IMR-90 (cell line): ENCODE data around the gene RGL1. TPM values are rescaled to one million over a fixed set of nuclear protein-coding genes. Genes with fewer than 3 reads are reported as not detected.

Source experiments
- ATAC-seq: fragments of 200-7000 bp; cut with Tn5 transposase; 2 replicates; pipeline ENCODE4 v1.9.1; 2020; ENCODE audit warnings: low read depth, mild to moderate bottlenecking, moderate library complexity
- BruUV-seq: library from RNA; stranded (reverse); fragments of 400-500 nt; replicated peaks from 2 replicates; lab custom pipeline; 2021; lab: Mats Ljungman, UMichigan
- CTCF ChIA-PET: fragments of 300-600 bp; formaldehyde crosslinking; extraction: SDS; loops from one replicate; lab custom pipeline; 2021; ENCODE audit warnings: antibody characterized with exemption; lab: Yijun Ruan, JAX
- POLR2A ChIA-PET: fragments of 300-600 bp; sonication (Branson Sonifier 250); formaldehyde crosslinking; loops from one replicate; lab custom pipeline; 2022; ENCODE audit warnings: antibody characterized with exemption; ENCODE audit not compliant: unreplicated experiment; lab: Charles Lee
- DNase-seq: peaks from one replicate; pipeline ENCODE4 v3.0.0; 2013
- H2AFZ ChIP-seq: replicated peaks from 2 replicates; pipeline ENCODE3; 2013; ENCODE audit warnings: low read length, mild to moderate bottlenecking; ENCODE audit not compliant: poor library complexity
- H2AK5ac ChIP-seq: 2 replicates; pipeline ENCODE4 v1.6.1; 2013; ENCODE audit warnings: low read depth, low read length, inconsistent platforms
- H2AK9ac ChIP-seq: replicated peaks from 2 replicates; pipeline ENCODE3; 2013; ENCODE audit warnings: mild to moderate bottlenecking, low read depth, low read length, moderate library complexity; ENCODE audit not compliant: poor library complexity
- H2BK120ac ChIP-seq: 2 replicates; pipeline ENCODE4 v1.6.1; 2013; ENCODE audit warnings: low read depth, low read length, inconsistent platforms
- H2BK15ac ChIP-seq: 3 replicates; pipeline ENCODE4 v1.6.1; 2013; ENCODE audit warnings: low read depth, low read length, inconsistent platforms
- H2BK20ac ChIP-seq: 2 replicates; pipeline ENCODE4 v1.6.1; 2013; ENCODE audit warnings: low read depth, mild to moderate bottlenecking, inconsistent platforms, low read length, moderate library complexity
- H2BK5ac ChIP-seq: 2 replicates; pipeline ENCODE4 v1.6.1; 2013; ENCODE audit warnings: mild to moderate bottlenecking, low read depth, low read length, inconsistent platforms; ENCODE audit not compliant: poor library complexity, severe bottlenecking
- H3K14ac ChIP-seq: replicated peaks from 2 replicates; pipeline ENCODE4 v1.6.1; 2013; ENCODE audit warnings: low read depth, low read length, inconsistent platforms
- H3K18ac ChIP-seq: 2 replicates; pipeline ENCODE4 v1.6.1; 2013; ENCODE audit warnings: low read depth, low read length, control low read depth
- H3K23ac ChIP-seq: 2 replicates; pipeline ENCODE4 v1.6.1; 2013; ENCODE audit warnings: low read depth, low read length, inconsistent platforms
- H3K27ac ChIP-seq: 2 replicates; pipeline ENCODE4 v1.5.1; 2013; ENCODE audit warnings: mild to moderate bottlenecking, control low read depth, low read length; ENCODE audit not compliant: insufficient read depth
- H3K27me3 ChIP-seq: 2 replicates; pipeline ENCODE4 v1.6.1; 2013; ENCODE audit warnings: low read length; ENCODE audit not compliant: control insufficient read depth, insufficient read depth
- H3K36me3 ChIP-seq: 2 replicates; pipeline ENCODE4 v1.6.1; 2013; ENCODE audit warnings: low read length, mixed read lengths; ENCODE audit not compliant: control insufficient read depth, insufficient read depth
- H3K4ac ChIP-seq: 2 replicates; pipeline ENCODE4 v1.6.1; 2013; ENCODE audit warnings: low read depth, low read length, inconsistent platforms
- H3K4me1 ChIP-seq: 2 replicates; pipeline ENCODE4 v1.6.1; 2013; ENCODE audit warnings: low read length, mixed read lengths; ENCODE audit not compliant: control insufficient read depth, insufficient read depth
- H3K4me2 ChIP-seq: 2 replicates; pipeline ENCODE4 v1.6.1; 2013; ENCODE audit warnings: low read depth, mild to moderate bottlenecking, control low read depth, low read length, moderate library complexity
- H3K4me3 ChIP-seq: 2 replicates; pipeline ENCODE4 v1.5.1; 2013; ENCODE audit warnings: low read depth, mild to moderate bottlenecking, control low read depth, low read length, moderate library complexity; ENCODE audit not compliant: insufficient read depth
- H3K56ac ChIP-seq: 2 replicates; pipeline ENCODE4 v1.6.1; 2013; ENCODE audit warnings: low read length, inconsistent platforms; ENCODE audit not compliant: insufficient read depth; ENCODE audit errors: extremely low read depth
- H3K79me1 ChIP-seq, 2 experiments: 2 replicates each; pipeline ENCODE4 v1.6.1; 2013; ENCODE audit warnings: low read length in 2 of 2, inconsistent platforms in 1 of 2, low read depth in 1 of 2
- H3K9ac ChIP-seq: 2 replicates; pipeline ENCODE4 v1.6.1; 2013; ENCODE audit warnings: low read depth, low read length, control low read depth
- H3K9me1 ChIP-seq: 2 replicates; pipeline ENCODE4 v1.6.1; 2013; ENCODE audit warnings: low read length, inconsistent platforms; ENCODE audit not compliant: insufficient read depth
- H3K9me3 ChIP-seq: 2 replicates; pipeline ENCODE4 v1.6.1; 2013; ENCODE audit warnings: low read length; ENCODE audit not compliant: control insufficient read depth, insufficient read depth
- H4K20me1 ChIP-seq: 2 replicates; pipeline ENCODE4 v1.6.1; 2013; ENCODE audit warnings: low read length, inconsistent platforms; ENCODE audit not compliant: insufficient read depth
- H4K5ac ChIP-seq: 2 replicates; pipeline ENCODE4 v1.6.1; 2013; ENCODE audit warnings: mild to moderate bottlenecking, low read depth, low read length, control low read depth
- H4K8ac ChIP-seq, 2 experiments: 2 replicates each; pipeline ENCODE4 v1.6.1; 2013; ENCODE audit warnings: low read depth in 2 of 2, low read length in 2 of 2, control low read depth in 1 of 2, inconsistent platforms in 1 of 2
- H4K91ac ChIP-seq: 2 replicates; pipeline ENCODE4 v1.6.1; 2013; ENCODE audit warnings: low read depth, low read length, inconsistent platforms; ENCODE audit not compliant: insufficient read depth
- CEBPB ChIP-seq: IDR thresholded peaks from 2 replicates; pipeline ENCODE4 v1.6.1; 2012; ENCODE audit warnings: low read depth, low read length, improper control_type of control experiment
- CHD1 ChIP-seq: IDR thresholded peaks from 2 replicates; pipeline ENCODE4 v1.6.1; 2012; ENCODE audit warnings: low read depth, low read length, improper control_type of control experiment
- MXI1 ChIP-seq: IDR thresholded peaks from 2 replicates; pipeline ENCODE4 v1.6.1; 2012; ENCODE audit warnings: low read depth, mild to moderate bottlenecking, low read length, moderate library complexity, borderline replicate concordance
- NFE2L2 ChIP-seq: fragments of 150-350 bp; IDR thresholded peaks from 2 replicates; pipeline ENCODE4 v1.6.1; 2016; ENCODE audit warnings: low read depth, mild to moderate bottlenecking, low read length
- POLR2A ChIP-seq: IDR thresholded peaks from 2 replicates; pipeline ENCODE4 v1.6.1; 2012; ENCODE audit warnings: mild to moderate bottlenecking, low read depth, low read length
- RAD21 ChIP-seq: IDR thresholded peaks from 2 replicates; pipeline ENCODE4 v1.6.1; 2012; ENCODE audit warnings: low read length, improper control_type of control experiment
- WGBS, 2 experiments: methylation state at CpG; one replicate each; pipeline versions ENCODE4 v1.1.5 to v1.1.7; 2013; ENCODE audit warnings: missing lambda C conversion rate in 2 of 2; ENCODE audit not compliant: insufficient read length in 1 of 2; ENCODE audit errors: extremely low coverage in 2 of 2; 5-methylcytosine and 5-hydroxymethylcytosine counted together
- dilution Hi-C: fragments of 300-500 bp; cut with HindIII; formaldehyde crosslinking; loops from one replicate; pipeline ENCODE4 v1.14.3; 2018; ENCODE audit warnings: low sequenced_read_pairs; ENCODE audit not compliant: unreplicated experiment
- in situ Hi-C: fragments of 300-500 bp; cut with MboI; formaldehyde crosslinking; loops from 3 replicates; pipeline ENCODE4 v1.14.3; 2019; ENCODE audit warnings: low sequenced_read_pairs, inconsistent platforms, mixed read lengths
- intact Hi-C: fragments of 100-400 bp; cut with micrococcal nuclease; formaldehyde crosslinking; loops from 2 replicates; pipeline ENCODE4 v1.10.0; 2022
- polyA plus RNA-seq, 3 experiments: library from polyadenylated mRNA; depleted of rRNA; stranded (reverse); fragments of >200 nt; gene quantifications; 2 replicates each; pipeline ENCODE4 v1.2.3, GENCODE V29; 2012; ENCODE audit warnings: low replicate concordance in 1 of 3
- total RNA-seq: library from RNA; depleted of rRNA; stranded (reverse); fragments of >200 nt; gene quantifications from 2 replicates; pipeline ENCODE4 v1.2.3, GENCODE V29; 2012

RGL1 gene
- total and polyA plus RNA-seq, 2 of the 4 experiments (the other 2 are of a cell fraction), result 4.7 to 7.5 TPM

DNA sequence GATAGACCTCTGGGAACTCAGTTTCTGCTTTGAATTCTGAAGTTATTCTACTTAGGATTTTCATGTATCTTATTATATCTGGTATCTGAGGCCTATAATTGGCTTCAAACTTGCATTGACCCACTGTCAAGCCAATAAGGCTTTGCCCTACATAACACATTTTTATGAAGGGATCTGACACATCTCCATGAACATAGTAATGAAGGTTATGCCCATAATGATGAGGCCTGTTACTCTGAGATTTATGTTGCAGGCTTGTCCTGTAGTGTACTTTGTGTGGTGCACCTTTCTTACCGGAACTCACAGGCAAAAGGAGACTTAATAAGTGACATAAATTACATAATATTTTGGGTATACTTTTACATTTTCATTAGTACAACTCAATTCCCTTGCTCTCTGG lies 14.1 kb downstream of the RGL1 start:
- Histone ChIP-seq H2BK5ac (no peak overlapping the region), H2AK5ac (no peak overlapping the region), H3K36me3 (no peaks in the 10 kb centered on the region), H3K56ac (no peak overlapping the region), H2BK120ac (no peak overlapping the region), H2BK15ac (no peak overlapping the region), H3K4me3 (no peak overlapping the region), H3K4me2 (no peak overlapping the region), H3K18ac (no peak overlapping the region), H3K79me1 (peaks cover 5 to 38% of the 10 kb centered on the region in 2 experiments), H4K91ac (no peak overlapping the region), H3K4ac (no peak overlapping the region), H4K20me1 (no peaks in the 10 kb centered on the region), H4K8ac (no peak overlapping the region), H3K27ac (no peak overlapping the region), H3K14ac (no peak overlapping the region), H2BK20ac (no peak overlapping the region), H3K9me3 (no peaks in the 10 kb centered on the region), H3K23ac (no peak overlapping the region), H4K5ac (no peak overlapping the region), H3K4me1 (peaks cover 10% of the 10 kb centered on the region), H3K9ac (no peak overlapping the region), H2AK9ac (no peak overlapping the region), H3K9me1 (peaks cover 10% of the 10 kb centered on the region), H2AFZ (no peak overlapping the region), H3K27me3 (no peaks in the 10 kb centered on the region)
- intact Hi-C loops, result no loop called here
- no CpG with 5 or more reads among the region's 1 CpG for WGBS, 2 experiments
- ChIA-PET POLR2A (no interaction called here), CTCF (no interaction called here)
- DNase-seq (no peak), ATAC-seq (no peak)
- in situ Hi-C loops, result no loop called here
- BruUV-seq, result no TSS peak
- dilution Hi-C loops, result no loop called here
- no peak for TF ChIP-seq NFE2L2
- no peak for TF ChIP-seq POLR2A
- TF ChIP-seq MXI1, result no peak
- no peak for TF ChIP-seq CEBPB
- no peak for TF ChIP-seq RAD21
- no peak for TF ChIP-seq CHD1
